IMR-90 (cell line): Measurements from ENCODE around the gene SLC37A4. TPM values are rescaled to one million over a fixed set of nuclear protein-coding genes. Genes with fewer than 3 reads are reported as not detected.

ENCODE experiments used
- ATAC-seq: fragments of 200-7000 bp; cut with Tn5 transposase; 2 replicates; pipeline ENCODE4 v1.9.1; 2020; ENCODE audit warnings: low read depth, mild to moderate bottlenecking, moderate library complexity
- BruUV-seq: library from RNA; stranded (reverse); fragments of 400-500 nt; replicated peaks from 2 replicates; lab custom pipeline; 2021; lab: Mats Ljungman, UMichigan
- CTCF ChIA-PET: fragments of 300-600 bp; formaldehyde crosslinking; extraction: SDS; loops from one replicate; lab custom pipeline; 2021; ENCODE audit warnings: antibody characterized with exemption; lab: Yijun Ruan, JAX
- POLR2A ChIA-PET: fragments of 300-600 bp; sonication (Branson Sonifier 250); formaldehyde crosslinking; loops from one replicate; lab custom pipeline; 2022; ENCODE audit warnings: antibody characterized with exemption; ENCODE audit not compliant: unreplicated experiment; lab: Charles Lee
- DNase-seq: peaks from one replicate; pipeline ENCODE4 v3.0.0; 2013
- H2AFZ ChIP-seq: replicated peaks from 2 replicates; pipeline ENCODE3; 2013; ENCODE audit warnings: low read length, mild to moderate bottlenecking; ENCODE audit not compliant: poor library complexity
- H2AK5ac ChIP-seq: 2 replicates; pipeline ENCODE4 v1.6.1; 2013; ENCODE audit warnings: low read depth, low read length, inconsistent platforms
- H2AK9ac ChIP-seq: replicated peaks from 2 replicates; pipeline ENCODE3; 2013; ENCODE audit warnings: mild to moderate bottlenecking, low read depth, low read length, moderate library complexity; ENCODE audit not compliant: poor library complexity
- H2BK120ac ChIP-seq: 2 replicates; pipeline ENCODE4 v1.6.1; 2013; ENCODE audit warnings: low read depth, low read length, inconsistent platforms
- H2BK15ac ChIP-seq: 3 replicates; pipeline ENCODE4 v1.6.1; 2013; ENCODE audit warnings: low read depth, low read length, inconsistent platforms
- H2BK20ac ChIP-seq: 2 replicates; pipeline ENCODE4 v1.6.1; 2013; ENCODE audit warnings: low read depth, mild to moderate bottlenecking, inconsistent platforms, low read length, moderate library complexity
- H2BK5ac ChIP-seq: 2 replicates; pipeline ENCODE4 v1.6.1; 2013; ENCODE audit warnings: mild to moderate bottlenecking, low read depth, low read length, inconsistent platforms; ENCODE audit not compliant: poor library complexity, severe bottlenecking
- H3K14ac ChIP-seq: replicated peaks from 2 replicates; pipeline ENCODE4 v1.6.1; 2013; ENCODE audit warnings: low read depth, low read length, inconsistent platforms
- H3K18ac ChIP-seq: 2 replicates; pipeline ENCODE4 v1.6.1; 2013; ENCODE audit warnings: low read depth, low read length, control low read depth
- H3K23ac ChIP-seq: 2 replicates; pipeline ENCODE4 v1.6.1; 2013; ENCODE audit warnings: low read depth, low read length, inconsistent platforms
- H3K27ac ChIP-seq: 2 replicates; pipeline ENCODE4 v1.5.1; 2013; ENCODE audit warnings: mild to moderate bottlenecking, control low read depth, low read length; ENCODE audit not compliant: insufficient read depth
- H3K27me3 ChIP-seq: 2 replicates; pipeline ENCODE4 v1.6.1; 2013; ENCODE audit warnings: low read length; ENCODE audit not compliant: control insufficient read depth, insufficient read depth
- H3K36me3 ChIP-seq: 2 replicates; pipeline ENCODE4 v1.6.1; 2013; ENCODE audit warnings: low read length, mixed read lengths; ENCODE audit not compliant: control insufficient read depth, insufficient read depth
- H3K4ac ChIP-seq: 2 replicates; pipeline ENCODE4 v1.6.1; 2013; ENCODE audit warnings: low read depth, low read length, inconsistent platforms
- H3K4me1 ChIP-seq: 2 replicates; pipeline ENCODE4 v1.6.1; 2013; ENCODE audit warnings: low read length, mixed read lengths; ENCODE audit not compliant: control insufficient read depth, insufficient read depth
- H3K4me2 ChIP-seq: 2 replicates; pipeline ENCODE4 v1.6.1; 2013; ENCODE audit warnings: low read depth, mild to moderate bottlenecking, control low read depth, low read length, moderate library complexity
- H3K4me3 ChIP-seq: 2 replicates; pipeline ENCODE4 v1.5.1; 2013; ENCODE audit warnings: low read depth, mild to moderate bottlenecking, control low read depth, low read length, moderate library complexity; ENCODE audit not compliant: insufficient read depth
- H3K56ac ChIP-seq: 2 replicates; pipeline ENCODE4 v1.6.1; 2013; ENCODE audit warnings: low read length, inconsistent platforms; ENCODE audit not compliant: insufficient read depth; ENCODE audit errors: extremely low read depth
- H3K79me1 ChIP-seq, 2 experiments: 2 replicates each; pipeline ENCODE4 v1.6.1; 2013; ENCODE audit warnings: low read length in 2 of 2, inconsistent platforms in 1 of 2, low read depth in 1 of 2
- H3K9ac ChIP-seq: 2 replicates; pipeline ENCODE4 v1.6.1; 2013; ENCODE audit warnings: low read depth, low read length, control low read depth
- H3K9me1 ChIP-seq: 2 replicates; pipeline ENCODE4 v1.6.1; 2013; ENCODE audit warnings: low read length, inconsistent platforms; ENCODE audit not compliant: insufficient read depth
- H3K9me3 ChIP-seq: 2 replicates; pipeline ENCODE4 v1.6.1; 2013; ENCODE audit warnings: low read length; ENCODE audit not compliant: control insufficient read depth, insufficient read depth
- H4K20me1 ChIP-seq: 2 replicates; pipeline ENCODE4 v1.6.1; 2013; ENCODE audit warnings: low read length, inconsistent platforms; ENCODE audit not compliant: insufficient read depth
- H4K5ac ChIP-seq: 2 replicates; pipeline ENCODE4 v1.6.1; 2013; ENCODE audit warnings: mild to moderate bottlenecking, low read depth, low read length, control low read depth
- H4K8ac ChIP-seq, 2 experiments: 2 replicates each; pipeline ENCODE4 v1.6.1; 2013; ENCODE audit warnings: low read depth in 2 of 2, low read length in 2 of 2, control low read depth in 1 of 2, inconsistent platforms in 1 of 2
- H4K91ac ChIP-seq: 2 replicates; pipeline ENCODE4 v1.6.1; 2013; ENCODE audit warnings: low read depth, low read length, inconsistent platforms; ENCODE audit not compliant: insufficient read depth
- BHLHE40 ChIP-seq: fragments of 150-350 bp; IDR thresholded peaks from 2 replicates; pipeline ENCODE4 v1.6.1; 2016; ENCODE audit warnings: mild to moderate bottlenecking, low read depth, low read length
- CEBPB ChIP-seq: IDR thresholded peaks from 2 replicates; pipeline ENCODE4 v1.6.1; 2012; ENCODE audit warnings: low read depth, low read length, improper control_type of control experiment
- CHD1 ChIP-seq: IDR thresholded peaks from 2 replicates; pipeline ENCODE4 v1.6.1; 2012; ENCODE audit warnings: low read depth, low read length, improper control_type of control experiment
- CTCF ChIP-seq: conservative IDR thresholded peaks from 2 replicates; pipeline ENCODE4 v1.5.1; 2012; ENCODE audit warnings: mild to moderate bottlenecking, low read depth, low read length, improper control_type of control experiment
- FOS ChIP-seq: fragments of 150-350 bp; IDR thresholded peaks from 2 replicates; pipeline ENCODE4 v1.6.1; 2016; ENCODE audit warnings: low read depth, low read length
- MAFK ChIP-seq: IDR thresholded peaks from 2 replicates; pipeline ENCODE4 v1.6.1; 2012; ENCODE audit warnings: low read depth, low read length, improper control_type of control experiment
- MAZ ChIP-seq: IDR thresholded peaks from 2 replicates; pipeline ENCODE4 v1.6.1; 2012; ENCODE audit warnings: low read depth, mild to moderate bottlenecking, low read length, improper control_type of control experiment, moderate library complexity, borderline replicate concordance
- MXI1 ChIP-seq: IDR thresholded peaks from 2 replicates; pipeline ENCODE4 v1.6.1; 2012; ENCODE audit warnings: low read depth, mild to moderate bottlenecking, low read length, moderate library complexity, borderline replicate concordance
- POLR2A ChIP-seq: IDR thresholded peaks from 2 replicates; pipeline ENCODE4 v1.6.1; 2012; ENCODE audit warnings: mild to moderate bottlenecking, low read depth, low read length
- RAD21 ChIP-seq: IDR thresholded peaks from 2 replicates; pipeline ENCODE4 v1.6.1; 2012; ENCODE audit warnings: low read length, improper control_type of control experiment
- RCOR1 ChIP-seq: IDR thresholded peaks from 2 replicates; pipeline ENCODE4 v1.6.1; 2012; ENCODE audit warnings: mild to moderate bottlenecking, low read length, improper control_type of control experiment; ENCODE audit not compliant: insufficient replicate concordance
- SMC3 ChIP-seq: fragments of 150-350 bp; IDR thresholded peaks from 2 replicates; pipeline ENCODE4 v1.6.1; 2016; ENCODE audit warnings: low read depth, mild to moderate bottlenecking, antibody characterized with exemption, low read length, moderate library complexity
- WGBS, 2 experiments: methylation state at CpG; one replicate each; pipeline versions ENCODE4 v1.1.5 to v1.1.7; 2013; ENCODE audit warnings: missing lambda C conversion rate in 2 of 2; ENCODE audit not compliant: insufficient read length in 1 of 2; ENCODE audit errors: extremely low coverage in 2 of 2; 5-methylcytosine and 5-hydroxymethylcytosine counted together
- dilution Hi-C: fragments of 300-500 bp; cut with HindIII; formaldehyde crosslinking; loops from one replicate; pipeline ENCODE4 v1.14.3; 2018; ENCODE audit warnings: low sequenced_read_pairs; ENCODE audit not compliant: unreplicated experiment
- in situ Hi-C: fragments of 300-500 bp; cut with MboI; formaldehyde crosslinking; loops from 3 replicates; pipeline ENCODE4 v1.14.3; 2019; ENCODE audit warnings: low sequenced_read_pairs, inconsistent platforms, mixed read lengths
- intact Hi-C: fragments of 100-400 bp; cut with micrococcal nuclease; formaldehyde crosslinking; loops from 2 replicates; pipeline ENCODE4 v1.10.0; 2022
- polyA plus RNA-seq, 3 experiments: library from polyadenylated mRNA; depleted of rRNA; stranded (reverse); fragments of >200 nt; gene quantifications; 2 replicates each; pipeline ENCODE4 v1.2.3, GENCODE V29; 2012; ENCODE audit warnings: low replicate concordance in 1 of 3
- total RNA-seq: library from RNA; depleted of rRNA; stranded (reverse); fragments of >200 nt; gene quantifications from 2 replicates; pipeline ENCODE4 v1.2.3, GENCODE V29; 2012
- TF ChIP-seq, protein P1 (sequence below): fragments of 150-350 bp; IDR thresholded peaks from 2 replicates; pipeline ENCODE4 v1.6.1; 2016; ENCODE audit warnings: low read depth, mild to moderate bottlenecking, low read length, moderate library complexity, borderline replicate concordance
- TF ChIP-seq, protein P2 (sequence below): fragments of 150-350 bp; IDR thresholded peaks from 2 replicates; pipeline ENCODE4 v1.6.1; 2017; ENCODE audit warnings: mild to moderate bottlenecking, antibody characterized with exemption, low read length, low read depth

The SLC37A4 gene
- total and polyA plus RNA-seq, 2 of the 4 experiments (the other 2 are of a cell fraction) = 7.5 to 14.3 TPM

GRCh38 chr11:119025099-119025473 is 5.6 kb downstream of the SLC37A4 start:
- CTCF ChIA-PET = no interaction called here

More at GRCh38 chr11:119025099-119025473, 5.6 kb downstream of the SLC37A4 start:
- H3K4me2 ChIP-seq = no peak overlapping the region
- no peak overlapping the region for H3K9ac ChIP-seq
- H3K18ac ChIP-seq = no peak overlapping the region
- no peak overlapping the region for H2BK120ac ChIP-seq
- ATAC-seq (no peak), DNase-seq (no peak)
- H3K4me1 ChIP-seq = peaks cover 1% of the 10 kb centered on the region
- H3K79me1 ChIP-seq = peaks cover 14 to 49% of the 10 kb centered on the region in 2 experiments
- no peak overlapping the region for H3K23ac ChIP-seq
- no peak overlapping the region for H4K5ac ChIP-seq
- no peak overlapping the region for H2AK9ac ChIP-seq
- H3K4ac ChIP-seq = no peak overlapping the region
- no peak overlapping the region for H2AFZ ChIP-seq
- no peak overlapping the region for H4K8ac ChIP-seq
- no peak overlapping the region for H2BK20ac ChIP-seq
- no peak overlapping the region for H3K56ac ChIP-seq
- H3K36me3 ChIP-seq = peaks cover 26% of the 10 kb centered on the region
- dilution Hi-C loops = no loop called here
- no peaks in the 10 kb centered on the region for H3K27me3 ChIP-seq
- BruUV-seq = no TSS peak
- no peak overlapping the region for H2BK15ac ChIP-seq
- TF ChIP-seq MAZ = no peak
- no peak for TF ChIP-seq POLR2A
- TF ChIP-seq CTCF = no peak
- TF ChIP-seq, protein P1, sequence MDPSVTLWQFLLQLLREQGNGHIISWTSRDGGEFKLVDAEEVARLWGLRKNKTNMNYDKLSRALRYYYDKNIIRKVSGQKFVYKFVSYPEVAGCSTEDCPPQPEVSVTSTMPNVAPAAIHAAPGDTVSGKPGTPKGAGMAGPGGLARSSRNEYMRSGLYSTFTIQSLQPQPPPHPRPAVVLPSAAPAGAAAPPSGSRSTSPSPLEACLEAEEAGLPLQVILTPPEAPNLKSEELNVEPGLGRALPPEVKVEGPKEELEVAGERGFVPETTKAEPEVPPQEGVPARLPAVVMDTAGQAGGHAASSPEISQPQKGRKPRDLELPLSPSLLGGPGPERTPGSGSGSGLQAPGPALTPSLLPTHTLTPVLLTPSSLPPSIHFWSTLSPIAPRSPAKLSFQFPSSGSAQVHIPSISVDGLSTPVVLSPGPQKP = no peak
- TF ChIP-seq FOS = no peak
- no peak for TF ChIP-seq CHD1
- TF ChIP-seq RAD21 = no peak
- no peak for TF ChIP-seq CEBPB
- no peak for TF ChIP-seq BHLHE40
- no peak for TF ChIP-seq SMC3
- TF ChIP-seq RCOR1 = no peak
- no peak for TF ChIP-seq MXI1
- no peak for TF ChIP-seq MAFK
- TF ChIP-seq, protein P2, sequence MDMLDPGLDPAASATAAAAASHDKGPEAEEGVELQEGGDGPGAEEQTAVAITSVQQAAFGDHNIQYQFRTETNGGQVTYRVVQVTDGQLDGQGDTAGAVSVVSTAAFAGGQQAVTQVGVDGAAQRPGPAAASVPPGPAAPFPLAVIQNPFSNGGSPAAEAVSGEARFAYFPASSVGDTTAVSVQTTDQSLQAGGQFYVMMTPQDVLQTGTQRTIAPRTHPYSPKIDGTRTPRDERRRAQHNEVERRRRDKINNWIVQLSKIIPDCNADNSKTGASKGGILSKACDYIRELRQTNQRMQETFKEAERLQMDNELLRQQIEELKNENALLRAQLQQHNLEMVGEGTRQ = no peak
- H4K91ac ChIP-seq = no peak overlapping the region
- H4K20me1 ChIP-seq = peaks cover 2% of the 10 kb centered on the region; the same call in 1 of the 2 replicates
- H3K4me3 ChIP-seq = no peak overlapping the region
- in situ Hi-C loops = no loop called here
- no peak overlapping the region for H2BK5ac ChIP-seq
- H2AK5ac ChIP-seq = no peak overlapping the region
- no peaks in the 10 kb centered on the region for H3K9me3 ChIP-seq
- H3K9me1 ChIP-seq = peaks cover 1% of the 10 kb centered on the region
- H3K14ac ChIP-seq = no peak overlapping the region
- 100% methylated on average over 1 of the region's 5 CpGs; no CpG with 5 or more reads in 1 of the 2 experiments for WGBS, 2 experiments
- intact Hi-C loops = no loop called here
- no peak overlapping the region for H3K27ac ChIP-seq
- POLR2A ChIA-PET = no interaction called here
